ENCODE results near the gene TUBGCP5.

GRCh38 chr15:23073890-23074646 lies 34.7 kb upstream of the TUBGCP5 start:
- TF ChIP-seq SMARCA5 (IDR thresholded peaks at IDR 0.05) (no peak), POLR2AphosphoS5 (IDR thresholded peaks at IDR 0.05; ENCODE audit: low read length) (no peak)
